Ovary (tissue), 9 donors: Measurements from ENCODE around the gene HMMR. TPM values are rescaled to one million over a fixed set of nuclear protein-coding genes. Genes with fewer than 3 reads are reported as not detected.
A peak's percentile ranks its signal among the peaks of the same experiment; 100 is the strongest.

ENCODE experiments used
- DNase-seq, 5 donors: peaks; one replicate each; pipeline ENCODE4 v3.0.0-alpha.2; 2019 to 2020
- H3K27ac ChIP-seq, 2 donors: fragments of 200-600 bp; one replicate each; pipeline versions ENCODE4 v1.5.1 to v1.8.0; 2019 to 2022
- H3K27me3 ChIP-seq: fragments of 200-600 bp; one replicate; pipeline ENCODE4 v1.8.0; 2022
- H3K36me3 ChIP-seq: fragments of 200-600 bp; sonication (generic); one replicate; pipeline ENCODE4 v1.5.1; 2019
- H3K4me1 ChIP-seq: one replicate; pipeline ENCODE4 v1.8.1; 2013; ENCODE audit warnings: mild to moderate bottlenecking, moderate library complexity; ENCODE audit not compliant: insufficient read depth
- H3K4me3 ChIP-seq: fragments of 200-600 bp; sonication (generic); one replicate; pipeline ENCODE4 v1.5.1; 2017
- H3K9me3 ChIP-seq, 2 donors: fragments of 200-600 bp in 1 of 2; sonication (generic) in 1 of 2; one replicate each; pipeline versions ENCODE4 v1.5.1 to v1.8.1; 2013 to 2019; ENCODE audit warnings: mild to moderate bottlenecking in 1 of 2, moderate library complexity in 1 of 2
- CTCF ChIP-seq, 3 donors: fragments of 450-650 bp in 2 of 3; fragments of 200-600 bp in 1 of 3; IDR thresholded peaks; one replicate each; pipeline versions ENCODE4 v1.5.1 to v1.8.0; 2016 to 2022; ENCODE audit warnings: antibody characterized with exemption in 3 of 3, mild to moderate bottlenecking in 1 of 3
- EP300 ChIP-seq: sonication (generic); formaldehyde crosslinking; IDR thresholded peaks from one replicate; pipeline ENCODE4 v1.6.1; 2017; ENCODE audit warnings: antibody characterized with exemption
- POLR2A ChIP-seq: fragments of 450-650 bp; IDR thresholded peaks from one replicate; pipeline ENCODE4 v1.6.1; 2017; ENCODE audit warnings: antibody characterized with exemption, mild to moderate bottlenecking, moderate library complexity
- WGBS, 3 donors: extraction: QIAGEN DNeasy Blood & Tissue Kit in 1 of 3; methylation state at CpG; one replicate each; pipeline versions ENCODE4 v1.1.5 to v1.1.7; 2013 to 2017; 5-methylcytosine and 5-hydroxymethylcytosine counted together
- intact Hi-C, 4 donors: fragments of 100-400 bp; cut with DNase I; formaldehyde crosslinking; loops; one replicate each; pipeline versions ENCODE4 v1.11.0 to v1.15.1; 2022 to 2023
- polyA plus RNA-seq, 2 donors: library from polyadenylated mRNA; stranded (reverse); fragments of 200-250 nt in 1 of 2; fragments of 350-450 nt in 1 of 2; fragmentation: Illumina TruSeq in 1 of 2; extraction: RNeasy Lipid Tissue Mini Kit (QIAGEN cat#74804) in 1 of 2; gene quantifications; one replicate each; pipeline ENCODE4 v1.2.3, GENCODE V29; 2013 to 2014
- total RNA-seq, 7 donors: library from RNA; depleted of rRNA in 2 of 7; stranded (reverse); fragments of >200 nt in 2 of 7; fragmentation: NEBNext Ultra II Directional in 3 of 7; extraction: Animal tissue kit (Norgen Biotek cat#: 25700) in 3 of 7; gene quantifications; one replicate each; pipeline versions ENCODE4 v1.1.0 to v1.2.4, GENCODE V29; 2016 to 2023
- donor health status: DM: no; HTN: no; CAD: no; lungs with moderate emphysema.
- donor health status: DM: no; HTN: no; CAD: no.
- donor health status: Bipolar disorder and iron deficiency.
- donor health status: DM: yes; HTN: yes; CAD: no.
- donor health status: DM: no; HTN: no; CAD: no.
- donor health status: DM: yes; HTN: yes; CAD: no.

The HMMR gene
- total and polyA plus RNA-seq, 9 donors: 0.10 to 1.4 (median 0.27) TPM; not detected in 1

DNA sequence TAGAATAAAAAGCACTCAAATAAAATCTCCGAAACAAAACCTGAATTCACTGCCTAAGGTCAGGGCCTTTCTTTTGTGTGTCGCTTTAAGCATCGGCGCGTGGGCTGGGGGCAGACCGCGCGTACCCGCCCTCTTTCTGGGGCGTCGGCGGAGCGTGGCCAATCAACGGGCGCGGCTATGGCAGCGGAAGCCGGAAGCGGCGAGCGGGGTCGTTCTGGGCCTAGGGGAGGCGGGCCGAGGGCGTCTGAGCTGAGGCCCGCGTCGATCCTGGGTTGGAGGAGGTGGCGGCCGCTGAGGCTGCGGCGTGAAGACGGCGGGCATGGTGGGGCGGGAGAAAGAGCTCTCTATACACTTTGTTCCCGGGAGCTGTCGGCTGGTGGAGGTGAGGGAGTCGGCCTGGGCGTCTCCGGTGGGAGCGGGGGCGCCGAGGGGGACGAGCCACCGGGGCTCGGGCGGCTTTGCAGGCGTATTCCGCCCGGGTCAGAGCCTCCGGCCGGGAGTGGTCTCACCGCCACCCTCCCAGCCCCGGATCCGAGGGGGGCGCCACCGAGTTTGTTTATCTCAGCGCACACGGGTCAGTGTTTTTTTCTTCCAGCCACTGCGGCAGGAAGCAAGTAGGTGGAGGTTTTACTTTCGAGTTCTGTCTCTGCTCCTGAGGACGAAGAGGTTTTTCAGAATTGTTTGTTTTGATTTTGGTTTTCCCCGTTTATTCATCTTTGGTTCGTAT is 45.1 kb downstream of the HMMR start, which contains the start of gene MAT2B:
MAT2B (plus strand) TSS at position 252 of the 727 bp plus-strand sequence; CDS start at position 320, 68 bp downstream.
- peak; percentile 87 for TF ChIP-seq POLR2A
- no peak for TF ChIP-seq EP300
- TF ChIP-seq CTCF (IDR thresholded peaks at IDR 0.05): peak in 2 of 3 donors; percentile 33 to 47
- Histone ChIP-seq H3K4me3 (peak within 1 kb of the TSS; percentile 85), H3K36me3 (no peaks in the 10 kb centered on the region), H3K27ac (peak within 1 kb of the TSS; percentile 83 to 98), H3K4me1 (peaks cover 8% of the 10 kb centered on the region), H3K27me3 (no peaks in the 10 kb centered on the region), H3K9me3 (no peaks in the 10 kb centered on the region)
- intact Hi-C loops: loop anchor here in 2 of 4 donors (5.0 to 10.0 kb wide), 2 partner anchors 43 to 71 kb away; partner anchors contain the start of genes CCNG1 (in 1 of the 2), HMMR (in 1 of the 2) and NUDCD2 (in 1 of the 2)
- 0 to 1% (median 1%) methylated on average over 62 to 64 of the region's 64 CpGs for WGBS, 3 donors
- DNase-seq: peak; percentile 94 to 97 (median 95)

DNA sequence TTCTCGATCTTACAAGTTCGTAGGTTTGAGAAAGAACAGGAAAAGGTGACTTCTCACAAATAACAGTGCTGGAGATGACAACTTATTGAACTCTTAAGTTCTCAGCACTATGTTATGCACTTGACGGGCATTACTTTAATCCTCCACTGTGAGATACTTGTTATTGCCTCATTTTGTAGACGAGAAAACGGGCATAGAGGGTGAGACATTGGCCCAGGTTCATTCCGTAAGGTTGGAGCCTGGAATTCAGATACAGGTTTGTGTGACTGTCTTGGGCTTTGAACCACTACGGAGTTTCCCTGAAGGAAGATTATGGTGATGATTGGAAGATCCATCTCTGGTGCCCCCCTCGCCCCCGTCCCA is 45.6 kb downstream of the HMMR start:
- Histone ChIP-seq H3K27me3 (no peaks in the 10 kb centered on the region), H3K9me3 (no peaks in the 10 kb centered on the region), H3K27ac (peak overlapping the region; percentile 83 to 98), H3K36me3 (no peaks in the 10 kb centered on the region), H3K4me1 (peaks cover 8% of the 10 kb centered on the region), H3K4me3 (peak overlapping the region; percentile 85)
- intact Hi-C loops: loop anchor here in 2 of 4 donors (5.0 to 10.0 kb wide), 2 partner anchors 44 to 71 kb away; partner anchors contain the start of genes CCNG1 (in 1 of the 2), HMMR (in 1 of the 2) and NUDCD2 (in 1 of the 2)
- 0 to 1% (median 1%) methylated on average over 9 of the region's 9 CpGs for WGBS, 3 donors
- DNase-seq: no peak
- no peak for TF ChIP-seq CTCF (IDR thresholded peaks at IDR 0.05)
- TF ChIP-seq EP300: no peak
- no peak for TF ChIP-seq POLR2A

GRCh38 chr5:163506726-163507125 is 46.3 kb downstream of the HMMR start:
- no peak for DNase-seq
- H3K4me3 ChIP-seq: peak overlapping the region; percentile 85
- H3K9me3 ChIP-seq: no peaks in the 10 kb centered on the region
- TF ChIP-seq EP300 (no peak), POLR2A (no peak), CTCF (IDR thresholded peaks at IDR 0.05) (no peak)
- WGBS, 3 donors: 0 to 2% (median 1%) methylated on average over 8 of the region's 8 CpGs
- H3K27me3 ChIP-seq: no peaks in the 10 kb centered on the region
- peaks cover 11% of the 10 kb centered on the region for H3K4me1 ChIP-seq
- peak overlapping the region in 1 of 2 donors; percentile 98 for H3K27ac ChIP-seq
- intact Hi-C loops: loop anchor here in 2 of 4 donors (5.0 to 10.0 kb wide), 2 partner anchors 44 to 72 kb away; partner anchors contain the start of genes CCNG1 (in 1 of the 2), HMMR (in 1 of the 2) and NUDCD2 (in 1 of the 2)
- no peaks in the 10 kb centered on the region for H3K36me3 ChIP-seq

- 31 to 34% (median 31%) methylated on average over 5 of the region's 5 CpGs for WGBS, 3 donors
- Histone ChIP-seq H3K27me3 (no peaks in the 10 kb centered on the region), H3K9me3 (no peaks in the 10 kb centered on the region), H3K36me3 (no peaks in the 10 kb centered on the region), H3K4me3 (peak overlapping the region; percentile 24), H3K27ac (peak overlapping the region in 1 of 2 donors; percentile 26), H3K4me1 (peaks cover 13% of the 10 kb centered on the region)
- intact Hi-C loops: loop anchor here in 2 of 4 donors (5.0 to 10.0 kb wide), 2 partner anchors 46 to 74 kb away; partner anchors contain the start of genes CCNG1 (in 1 of the 2), HMMR (in 1 of the 2) and NUDCD2 (in 1 of the 2)
- TF ChIP-seq POLR2A: no peak
- no peak for TF ChIP-seq CTCF (IDR thresholded peaks at IDR 0.05)
- TF ChIP-seq EP300: no peak
- no peak for DNase-seq
Measured at GRCh38 chr5:163508753-163509152, 48.3 kb downstream of the HMMR start.
